T-helper 17 cell (primary cell): Measurements from ENCODE around the gene DPH3. TPM values are rescaled to one million over a fixed set of nuclear protein-coding genes. Genes with fewer than 3 reads are reported as not detected.

Experiments used
- ATAC-seq: fragments of 150-1000 bp; cut with Tn5 transposase; 2 replicates; pipeline ENCODE4 v1.10.0; 2021; ENCODE audit warnings: mild to moderate bottlenecking, moderate library complexity
- DNase-seq, 3 donors: peaks; one replicate each; pipeline versions ENCODE4 v3.0.0 to v3.0.0-alpha.2; 2020 to 2021
- H3K9me3 ChIP-seq: one replicate; pipeline ENCODE4 v1.7.0; 2013; ENCODE audit warnings: low read length, mild to moderate bottlenecking; ENCODE audit not compliant: control insufficient read depth, poor library complexity, severe bottlenecking
- H3K27ac Mint-ChIP-seq: one replicate; pipeline ENCODE4 v1.8.0; 2022; ENCODE audit warnings: mild to moderate bottlenecking, moderate library complexity, mixed read lengths
- H3K27me3 Mint-ChIP-seq: one replicate; pipeline ENCODE4 v1.8.0; 2022; ENCODE audit warnings: mixed read lengths
- H3K36me3 Mint-ChIP-seq: one replicate; pipeline ENCODE4 v1.8.0; 2022; ENCODE audit warnings: low read depth, mixed read lengths
- H3K4me1 Mint-ChIP-seq: one replicate; pipeline ENCODE4 v1.8.0; 2022; ENCODE audit warnings: mild to moderate bottlenecking, mixed read lengths
- H3K4me3 Mint-ChIP-seq: one replicate; pipeline ENCODE4 v1.8.0; 2022; ENCODE audit warnings: mild to moderate bottlenecking, moderate library complexity, mixed read lengths
- total RNA-seq, 4 donors: library from RNA in 2 of 4; stranded (reverse) in 2 of 4; gene quantifications; one replicate each; pipeline ENCODE4 v1.2.3 and lab custom pipeline; 2022 to 2026

DPH3 gene
- total RNA-seq, 2 donors from 2014 or later: 16.1 to 22.8 TPM

GRCh38 chr3:16301507-16301906, 36.8 kb upstream of the DPH3 start:
- H3K9me3 ChIP-seq: no peaks in the 10 kb centered on the region
- Mint-ChIP-seq H3K27ac (peak overlapping the region; percentile 98), H3K4me3 (peak overlapping the region; percentile 93), H3K36me3 (peaks cover 18% of the 10 kb centered on the region), H3K27me3 (no peaks in the 10 kb centered on the region), H3K4me1 (peaks cover 72% of the 10 kb centered on the region)
- ATAC-seq (peak; percentile 10), DNase-seq (no peak)

GRCh38 chr3:16300881-16301359, 36.2 kb upstream of the DPH3 start:
- Mint-ChIP-seq H3K4me1 (peaks cover 70% of the 10 kb centered on the region), H3K4me3 (peak overlapping the region; percentile 93), H3K27ac (peak overlapping the region; percentile 98), H3K27me3 (no peaks in the 10 kb centered on the region), H3K36me3 (peaks cover 19% of the 10 kb centered on the region)
- ATAC-seq (peak; percentile 85), DNase-seq (peak in 2 of 3 donors; percentile 30 to 36)
- no peaks in the 10 kb centered on the region for H3K9me3 ChIP-seq

DNA sequence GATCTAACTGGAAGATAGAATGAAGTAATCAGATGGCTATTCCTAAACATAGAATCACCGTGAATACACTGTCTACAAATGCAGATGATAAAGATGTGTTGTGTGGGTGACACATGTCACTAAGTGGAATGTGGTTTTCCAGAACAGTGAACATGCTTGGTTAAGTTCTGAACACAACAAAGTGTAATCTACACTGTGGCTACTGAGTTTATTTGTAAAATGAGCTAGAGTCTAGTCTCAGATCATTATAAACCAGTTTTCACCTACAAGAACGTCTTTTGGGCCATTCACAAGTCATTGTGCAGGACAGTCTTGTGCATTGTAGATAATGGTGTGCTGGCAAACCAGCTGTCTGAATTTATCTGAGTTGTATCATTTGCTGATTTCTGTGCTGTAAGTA, 35.6 kb upstream of the DPH3 start:
- peak overlapping the region; percentile 93 for H3K4me3 Mint-ChIP-seq
- no peaks in the 10 kb centered on the region for H3K9me3 ChIP-seq
- H3K27me3 Mint-ChIP-seq: no peaks in the 10 kb centered on the region
- ATAC-seq (peak; percentile 19), DNase-seq (no peak)
- peaks cover 25% of the 10 kb centered on the region for H3K36me3 Mint-ChIP-seq
- H3K27ac Mint-ChIP-seq: peak overlapping the region; percentile 98
- H3K4me1 Mint-ChIP-seq: peaks cover 70% of the 10 kb centered on the region

DNA sequence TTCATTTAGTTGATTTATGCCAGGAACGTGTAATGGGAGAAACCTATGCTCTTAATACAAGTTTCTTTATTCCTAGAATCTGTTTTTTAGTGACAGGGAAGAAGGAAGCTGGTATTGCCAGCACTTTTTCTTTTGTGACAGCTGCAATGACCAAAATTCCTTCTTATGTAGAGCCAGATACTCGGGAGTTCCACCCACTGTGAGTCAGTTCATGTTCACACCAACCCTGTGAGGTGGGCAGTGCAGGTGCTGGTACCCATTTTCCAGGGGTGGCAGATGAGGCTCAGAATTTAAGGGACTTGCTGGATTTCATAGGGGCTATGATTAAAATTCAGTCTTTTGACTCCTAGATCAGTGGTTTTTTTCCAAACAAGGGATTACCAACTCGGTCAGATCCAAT, 35.0 kb upstream of the DPH3 start:
- peak overlapping the region; percentile 93 for H3K4me3 Mint-ChIP-seq
- peak overlapping the region; percentile 98 for H3K27ac Mint-ChIP-seq
- DNase-seq: no peak
- H3K27me3 Mint-ChIP-seq: no peaks in the 10 kb centered on the region
- peaks cover 25% of the 10 kb centered on the region for H3K36me3 Mint-ChIP-seq
- ATAC-seq: no peak
- H3K4me1 Mint-ChIP-seq: peaks cover 68% of the 10 kb centered on the region
- no peaks in the 10 kb centered on the region for H3K9me3 ChIP-seq

DNA sequence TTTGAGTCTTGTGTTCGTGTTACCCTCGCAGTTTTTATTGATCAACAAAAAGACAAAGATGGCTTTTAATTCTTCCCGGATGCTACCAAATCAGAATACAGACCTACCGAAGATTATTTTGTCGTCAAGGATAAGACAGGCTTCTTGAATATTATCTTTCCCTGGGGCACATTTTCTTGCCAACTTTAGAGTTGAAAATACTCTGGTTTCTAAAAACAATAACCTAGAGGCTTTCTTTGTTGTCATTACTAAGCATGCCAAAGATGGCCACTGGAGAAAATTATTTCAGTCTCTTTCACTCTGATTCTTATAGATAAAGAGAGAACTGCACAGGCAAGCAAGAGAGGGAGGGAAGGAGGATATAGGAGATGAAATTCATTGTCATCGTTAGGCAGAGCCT, 34.1 kb upstream of the DPH3 start:
- H3K27me3 Mint-ChIP-seq: no peaks in the 10 kb centered on the region
- DNase-seq (no peak), ATAC-seq (no peak)
- H3K36me3 Mint-ChIP-seq: peaks cover 25% of the 10 kb centered on the region
- peak overlapping the region; percentile 45 for H3K4me3 Mint-ChIP-seq
- no peaks in the 10 kb centered on the region for H3K9me3 ChIP-seq
- H3K4me1 Mint-ChIP-seq: peaks cover 62% of the 10 kb centered on the region
- H3K27ac Mint-ChIP-seq: peak overlapping the region; percentile 98

DNA sequence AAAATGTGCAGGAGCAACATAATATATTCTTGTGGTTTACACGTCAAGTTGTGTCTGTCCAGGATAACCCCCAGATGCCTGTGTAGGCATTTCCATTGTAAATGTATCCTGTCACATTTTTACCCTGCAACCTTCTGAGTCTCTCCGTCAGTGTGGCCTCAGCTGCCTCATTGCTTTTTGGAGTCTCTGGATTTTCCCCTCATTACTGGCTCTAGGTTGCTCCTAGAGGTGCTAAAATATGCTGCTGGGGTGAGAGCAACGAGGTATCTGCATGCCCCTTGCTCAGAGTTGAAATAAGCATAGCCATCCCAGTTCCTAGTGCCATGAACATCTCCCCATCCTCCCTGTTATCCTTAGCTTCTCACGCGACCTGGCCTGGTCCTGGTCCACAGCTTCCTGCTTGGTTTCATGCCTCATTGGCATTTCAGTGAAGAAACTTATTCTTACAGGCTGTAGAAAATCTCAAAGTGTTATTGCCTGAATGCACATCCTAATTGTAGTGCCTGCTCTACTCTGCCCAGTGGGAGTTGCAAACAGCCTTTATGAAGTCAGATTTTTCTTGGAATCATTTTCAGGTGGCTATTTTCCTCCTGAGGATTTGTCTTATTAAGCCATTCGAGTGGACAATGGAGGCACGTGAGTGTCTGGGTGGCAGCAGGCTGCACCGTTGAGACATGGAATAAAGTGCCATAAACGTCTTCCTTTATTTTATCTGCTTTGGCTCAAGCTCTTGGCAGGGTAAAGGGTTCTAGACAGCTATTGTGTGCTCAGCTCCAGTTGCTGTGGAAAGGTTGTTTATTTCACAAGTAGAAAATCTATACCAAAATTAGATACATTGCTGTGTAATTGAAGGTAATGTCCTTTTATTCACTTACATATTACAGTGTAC, 33.5 kb upstream of the DPH3 start:
- H3K9me3 ChIP-seq: no peaks in the 10 kb centered on the region
- peak overlapping the region; percentile 98 for H3K27ac Mint-ChIP-seq
- ATAC-seq (no peak), DNase-seq (no peak)
- H3K27me3 Mint-ChIP-seq: no peaks in the 10 kb centered on the region
- peaks cover 26% of the 10 kb centered on the region for H3K36me3 Mint-ChIP-seq
- H3K4me3 Mint-ChIP-seq: peak overlapping the region; percentile 45
- H3K4me1 Mint-ChIP-seq: peaks cover 59% of the 10 kb centered on the region

DNA sequence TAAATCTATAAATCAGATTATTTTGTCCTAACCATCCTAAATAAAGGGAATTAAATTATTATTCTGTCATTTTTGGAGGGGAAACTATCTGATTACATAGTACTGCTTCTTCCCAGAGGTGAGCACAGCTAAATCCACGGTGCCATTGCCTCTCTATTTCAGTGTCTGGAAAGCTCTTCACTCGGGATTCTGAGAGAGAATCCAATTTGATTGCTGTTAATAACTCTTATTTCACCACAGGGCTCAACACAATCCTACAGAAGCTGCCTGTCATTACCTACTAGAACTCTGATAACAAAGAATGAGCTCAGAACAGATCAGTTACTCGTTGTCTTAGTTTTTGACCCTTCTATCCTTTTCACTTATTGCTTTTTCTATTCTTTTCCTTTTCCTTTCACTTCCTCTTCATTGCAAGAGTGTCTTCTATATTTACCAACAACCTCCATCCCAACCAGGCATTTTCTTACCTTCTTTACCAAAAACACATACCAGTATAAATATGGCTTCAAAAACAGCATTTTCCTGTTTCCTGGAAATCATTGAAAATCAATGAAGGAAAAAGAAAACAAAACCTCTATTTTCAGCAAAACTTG, 30.7 kb upstream of the DPH3 start:
- peaks cover 18% of the 10 kb centered on the region for H3K36me3 Mint-ChIP-seq
- H3K4me1 Mint-ChIP-seq: peaks cover 53% of the 10 kb centered on the region
- H3K9me3 ChIP-seq: no peaks in the 10 kb centered on the region
- H3K27me3 Mint-ChIP-seq: no peaks in the 10 kb centered on the region
- ATAC-seq (no peak), DNase-seq (no peak)
- peak overlapping the region; percentile 83 for H3K4me3 Mint-ChIP-seq
- peak overlapping the region; percentile 95 for H3K27ac Mint-ChIP-seq

GRCh38 chr3:16294844-16295243, 30.1 kb upstream of the DPH3 start:
- DNase-seq: no peak
- H3K4me3 Mint-ChIP-seq: peak overlapping the region; percentile 65
- no peaks in the 10 kb centered on the region for H3K27me3 Mint-ChIP-seq
- no peaks in the 10 kb centered on the region for H3K9me3 ChIP-seq
- H3K36me3 Mint-ChIP-seq: peaks cover 18% of the 10 kb centered on the region
- peaks cover 54% of the 10 kb centered on the region for H3K4me1 Mint-ChIP-seq
- ATAC-seq: no peak
- H3K27ac Mint-ChIP-seq: peak overlapping the region; percentile 95

GRCh38 chr3:16290827-16291196, 26.1 kb upstream of the DPH3 start:
- DNase-seq: no peak
- H3K27ac Mint-ChIP-seq: peak overlapping the region; percentile 95
- peak; percentile 29 for ATAC-seq
- peak overlapping the region; percentile 96 for H3K4me3 Mint-ChIP-seq
- no peaks in the 10 kb centered on the region for H3K9me3 ChIP-seq
- H3K27me3 Mint-ChIP-seq: no peaks in the 10 kb centered on the region
- H3K36me3 Mint-ChIP-seq: peaks cover 19% of the 10 kb centered on the region
- peaks cover 56% of the 10 kb centered on the region for H3K4me1 Mint-ChIP-seq

- ATAC-seq: peak; percentile 24
- Mint-ChIP-seq H3K4me1 (peaks cover 54% of the 10 kb centered on the region), H3K36me3 (peaks cover 13% of the 10 kb centered on the region), H3K27ac (peak overlapping the region; percentile 95), H3K27me3 (no peaks in the 10 kb centered on the region), H3K4me3 (peak overlapping the region; percentile 96)
- peak in 1 of 3 donors; percentile 55 for DNase-seq
- H3K9me3 ChIP-seq: no peaks in the 10 kb centered on the region
Measured at GRCh38 chr3:16290007-16290826, 25.5 kb upstream of the DPH3 start.

GRCh38 chr3:16289144-16289889, 24.6 kb upstream of the DPH3 start:
- ATAC-seq: no peak
- H3K27ac Mint-ChIP-seq: peak overlapping the region; percentile 95
- H3K9me3 ChIP-seq: no peaks in the 10 kb centered on the region
- peaks cover 10% of the 10 kb centered on the region for H3K36me3 Mint-ChIP-seq
- peak overlapping the region; percentile 96 for H3K4me3 Mint-ChIP-seq
- H3K4me1 Mint-ChIP-seq: peaks cover 59% of the 10 kb centered on the region
- H3K27me3 Mint-ChIP-seq: no peaks in the 10 kb centered on the region
- DNase-seq: no peak

DNA sequence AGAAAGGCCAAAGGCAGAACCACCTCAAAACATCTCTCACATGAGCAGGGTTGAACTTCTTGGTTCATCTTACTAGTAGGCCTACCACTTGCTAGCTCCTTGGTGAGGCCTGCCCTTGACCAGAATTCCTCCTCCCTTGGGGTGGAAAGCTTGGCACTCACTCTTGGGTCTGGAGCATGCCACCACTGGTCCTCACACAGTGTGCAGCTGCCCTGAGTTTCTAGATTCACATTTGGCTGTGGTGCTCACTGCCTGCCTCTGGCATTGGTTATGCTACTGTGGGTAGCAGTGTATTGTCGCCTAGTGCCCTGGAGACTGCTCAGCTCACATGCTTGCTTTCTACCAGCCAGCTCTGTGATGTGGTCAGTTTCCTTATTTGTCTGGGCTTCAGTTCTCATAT, 23.9 kb upstream of the DPH3 start:
- ATAC-seq (no peak), DNase-seq (no peak)
- Mint-ChIP-seq H3K27me3 (no peaks in the 10 kb centered on the region), H3K4me1 (peaks cover 61% of the 10 kb centered on the region), H3K4me3 (peak overlapping the region; percentile 96), H3K27ac (peak overlapping the region; percentile 95), H3K36me3 (peaks cover 10% of the 10 kb centered on the region)
- no peaks in the 10 kb centered on the region for H3K9me3 ChIP-seq
